H1 (cell line): ENCODE data around the gene MAN1C1. TPM values are rescaled to one million over a fixed set of nuclear protein-coding genes. Genes with fewer than 3 reads are reported as not detected.

ENCODE experiments used
- CTCF ChIA-PET: fragments of 300-600 bp; sonication (Branson Sonifier 250); formaldehyde crosslinking; loops from one replicate; lab custom pipeline; 2021; ENCODE audit not compliant: partially characterized antibody; lab: Charles Lee
- POLR2A ChIA-PET: fragments of 300-600 bp; sonication (Branson Sonifier 250); formaldehyde crosslinking; loops from one replicate; lab custom pipeline; 2021; ENCODE audit warnings: inconsistent platforms; ENCODE audit not compliant: partially characterized antibody; lab: Charles Lee
- DNase-seq, 2 experiments: peaks; one replicate each; pipeline versions ENCODE4 v3.0.0 to v3.0.0-alpha.2; 2010 to 2022; ENCODE audit warnings: low spot score in 2 of 2, low read depth in 1 of 2, mixed read lengths in 1 of 2
- FAIRE-seq: peaks from 2 replicates; lab custom pipeline; 2011; peaks lifted over from hg19 to GRCh38; lab: Jason Lieb, UNC
- H2AFZ ChIP-seq: 2 replicates; pipeline ENCODE4 v1.8.1; 2012; ENCODE audit warnings: low read length, inconsistent platforms
- H2AK5ac ChIP-seq: 2 replicates; pipeline ENCODE4 v1.6.1; 2013; ENCODE audit warnings: low read depth, low read length
- H2BK120ac ChIP-seq: replicated peaks from 2 replicates; pipeline ENCODE3; 2013; ENCODE audit warnings: low read depth, low read length, inconsistent platforms
- H2BK12ac ChIP-seq: 2 replicates; pipeline ENCODE4 v1.6.1; 2013; ENCODE audit warnings: low read depth, low read length
- H2BK15ac ChIP-seq: 2 replicates; pipeline ENCODE4 v1.6.1; 2013; ENCODE audit warnings: low read length
- H2BK20ac ChIP-seq: 2 replicates; pipeline ENCODE4 v1.6.1; 2013; ENCODE audit warnings: low read length
- H2BK5ac ChIP-seq: 2 replicates; pipeline ENCODE4 v1.6.1; 2013; ENCODE audit warnings: low read depth, low read length
- H3K14ac ChIP-seq: 2 replicates; pipeline ENCODE4 v1.6.1; 2013; ENCODE audit warnings: inconsistent platforms; ENCODE audit not compliant: insufficient read length
- H3K18ac ChIP-seq: 2 replicates; pipeline ENCODE4 v1.6.1; 2013; ENCODE audit warnings: low read length; ENCODE audit errors: extremely low read depth
- H3K23ac ChIP-seq: 2 replicates; pipeline ENCODE4 v1.6.1; 2013; ENCODE audit warnings: inconsistent platforms; ENCODE audit not compliant: insufficient read length
- H3K23me2 ChIP-seq: 2 replicates; pipeline ENCODE4 v1.6.1; 2013; ENCODE audit warnings: low read depth, low read length
- H3K27ac ChIP-seq: 2 replicates; pipeline ENCODE4 v1.6.1; 2011; ENCODE audit warnings: low read depth, low read length, inconsistent platforms
- H3K27me3 ChIP-seq, 4 experiments: replicated peaks in 1 of 4; 1 replicate in 1 of 4; 2 replicates in 3 of 4; pipeline versions ENCODE4 v1.6.1 to v1.8.1; 2011 to 2013; ENCODE audit warnings: low read length in 3 of 4, mild to moderate bottlenecking in 3 of 4, inconsistent platforms in 2 of 4, mixed read lengths in 2 of 4, moderate library complexity in 1 of 4; ENCODE audit not compliant: control insufficient read depth in 3 of 4, insufficient read depth in 3 of 4; ENCODE audit errors: extremely low read depth in 1 of 4
- H3K36me3 ChIP-seq, 4 experiments: 2 replicates each; pipeline versions ENCODE4 v1.6.1 to v1.8.1; 2011 to 2013; ENCODE audit warnings: mild to moderate bottlenecking in 4 of 4, low read length in 3 of 4, moderate library complexity in 2 of 4, control low read depth in 1 of 4, inconsistent platforms in 1 of 4; ENCODE audit not compliant: insufficient read depth in 4 of 4, control insufficient read depth in 2 of 4
- H3K4ac ChIP-seq: replicated peaks from 2 replicates; pipeline ENCODE3; 2013; ENCODE audit warnings: low read length, low read depth, mixed read lengths, inconsistent platforms; ENCODE audit not compliant: insufficient read length
- H3K4me1 ChIP-seq, 4 experiments: replicated peaks in 1 of 4; 1 replicate in 1 of 4; 2 replicates in 3 of 4; pipeline versions ENCODE4 v1.6.1 to v1.8.1; 2011 to 2013; ENCODE audit warnings: low read length in 3 of 4, inconsistent platforms in 2 of 4, mixed read lengths in 1 of 4; ENCODE audit not compliant: insufficient read depth in 4 of 4, control insufficient read depth in 3 of 4
- H3K4me2 ChIP-seq, 2 experiments: 2 replicates each; pipeline versions ENCODE4 v1.6.1 to v1.8.1; 2011 to 2013; ENCODE audit warnings: low read depth in 2 of 2, low read length in 2 of 2, control low read depth in 1 of 2, inconsistent platforms in 1 of 2, mild to moderate bottlenecking in 1 of 2; ENCODE audit not compliant: insufficient read depth in 1 of 2
- H3K4me3 ChIP-seq, 4 experiments: fragments of 200-600, 300-600 bp in 1 of 4; sonication (generic), shearing (Covaris generic), sonication (Bioruptor Twin) in 1 of 4; 2 replicates each; pipeline versions ENCODE4 v1.5.1 to v1.8.1; 2011 to 2016; ENCODE audit warnings: low read length in 4 of 4, low read depth in 3 of 4, control low read depth in 2 of 4, inconsistent platforms in 2 of 4, mild to moderate bottlenecking in 2 of 4, mixed read lengths in 1 of 4, moderate library complexity in 1 of 4; ENCODE audit not compliant: insufficient read depth in 2 of 4; ENCODE audit errors: extremely low read depth in 1 of 4
- H3K56ac ChIP-seq: replicated peaks from 2 replicates; pipeline ENCODE3; 2013; ENCODE audit warnings: low read depth, mild to moderate bottlenecking, mixed read lengths, low read length, inconsistent platforms; ENCODE audit not compliant: insufficient read length
- H3K79me1 ChIP-seq: 2 replicates; pipeline ENCODE4 v1.6.1; 2013; ENCODE audit warnings: low read depth, low read length, control low read depth
- H3K79me2 ChIP-seq, 2 experiments: 2 replicates each; pipeline versions ENCODE4 v1.6.1 to v1.8.1; 2012 to 2013; ENCODE audit warnings: low read length in 2 of 2, mild to moderate bottlenecking in 2 of 2, inconsistent platforms in 1 of 2; ENCODE audit not compliant: insufficient read depth in 2 of 2, control insufficient read depth in 1 of 2
- H3K9ac ChIP-seq, 4 experiments: replicated peaks in 1 of 4; 1 replicate in 1 of 4; 2 replicates in 3 of 4; pipeline versions ENCODE4 v1.6.1 to v1.8.1; 2011 to 2013; ENCODE audit warnings: low read depth in 3 of 4, low read length in 3 of 4, control low read depth in 2 of 4, mild to moderate bottlenecking in 2 of 4, moderate library complexity in 2 of 4, inconsistent platforms in 1 of 4; ENCODE audit errors: extremely low read depth in 1 of 4
- H3K9me3 ChIP-seq, 2 experiments: 2 replicates each; pipeline versions ENCODE4 v1.6.1 to v1.8.1; 2012 to 2013; ENCODE audit warnings: mild to moderate bottlenecking in 2 of 2, moderate library complexity in 2 of 2, control low read depth in 1 of 2, inconsistent platforms in 1 of 2, low read depth in 1 of 2, low read length in 1 of 2, mixed read lengths in 1 of 2; ENCODE audit not compliant: insufficient read depth in 2 of 2
- H4K20me1 ChIP-seq, 2 experiments: replicated peaks in 1 of 2; 2 replicates each; pipeline versions ENCODE3 to v1.8.1; 2011 to 2013; ENCODE audit warnings: inconsistent platforms in 2 of 2, low read length in 2 of 2, mild to moderate bottlenecking in 1 of 2; ENCODE audit not compliant: insufficient read depth in 2 of 2, control insufficient read depth in 1 of 2
- H4K5ac ChIP-seq: 2 replicates; pipeline ENCODE4 v1.6.1; 2013; ENCODE audit warnings: low read length, low read depth, mixed read lengths, inconsistent platforms; ENCODE audit not compliant: insufficient read length
- H4K8ac ChIP-seq: 2 replicates; pipeline ENCODE4 v1.8.0; 2013; ENCODE audit warnings: mild to moderate bottlenecking, moderate library complexity, low read length, inconsistent platforms; ENCODE audit not compliant: insufficient read depth; ENCODE audit errors: extremely low read depth
- H4K91ac ChIP-seq: replicated peaks from 2 replicates; pipeline ENCODE3; 2013; ENCODE audit warnings: low read length, mixed read lengths, inconsistent platforms; ENCODE audit not compliant: insufficient read length
- ASH2L ChIP-seq: fragments of 200-600, 300-600 bp; sonication (generic); IDR thresholded peaks from one replicate; pipeline ENCODE4 v1.7.1; 2017; ENCODE audit warnings: low read length
- BACH1 ChIP-seq: IDR thresholded peaks from 2 replicates; pipeline ENCODE4 v1.6.1; 2012; ENCODE audit warnings: low read length, improper control_type of control experiment
- GABPA ChIP-seq: IDR thresholded peaks from 2 replicates; pipeline ENCODE4 v1.6.1; 2011; ENCODE audit warnings: mild to moderate bottlenecking, low read length, moderate library complexity, borderline replicate concordance; ENCODE audit not compliant: insufficient read depth
- KDM5A ChIP-seq: fragments of 200-600 bp; IDR thresholded peaks from 2 replicates; pipeline ENCODE4 v1.7.1; 2012; ENCODE audit warnings: mild to moderate bottlenecking, low read length, inconsistent platforms, mixed read lengths
- NRF1 ChIP-seq: IDR thresholded peaks from 2 replicates; pipeline ENCODE4 v1.6.1; 2011; ENCODE audit warnings: mild to moderate bottlenecking, low read depth, low read length, improper control_type of control experiment
- WGBS, 2 experiments: shearing (Covaris generic) in 1 of 2; methylation state at CpG; one replicate each; pipeline versions ENCODE4 v1.1.6 to v1.1.7; 2013 to 2015; ENCODE audit warnings: low lambda C conversion rate in 2 of 2, mixed read lengths in 2 of 2, inconsistent platforms in 1 of 2, low coverage in 1 of 2, missing lambda C conversion rate in 1 of 2; ENCODE audit not compliant: insufficient replicate concordance in 2 of 2, insufficient coverage in 1 of 2, insufficient read length in 1 of 2; ENCODE audit errors: extremely low coverage in 1 of 2, missing lambda C conversion rate in 1 of 2; 5-methylcytosine and 5-hydroxymethylcytosine counted together
- polyA plus RNA-seq, 7 experiments: library from polyadenylated mRNA; depleted of rRNA in 3 of 7; stranded (reverse) in 5 of 7; unstranded in 2 of 7; fragments of >200 nt in 5 of 7; fragments of 200-250 nt in 2 of 7; gene quantifications; 1 replicate in 5 of 7; 2 replicates in 1 of 7; 4 replicates in 1 of 7; pipeline versions ENCODE4 v1.2.1 to v1.2.3, GENCODE V29; 2011 to 2013; ENCODE audit warnings: missing spikeins in 2 of 7, mixed read lengths in 2 of 7
- total RNA-seq: library from RNA; stranded (reverse); fragmentation: NEBNext Ultra II Directional; extraction: Animal tissue kit (Norgen Biotek cat#: 25700); gene quantifications from 2 replicates; pipeline ENCODE4 v1.2.1, GENCODE V29; 2021

The MAN1C1 gene
- total and polyA plus RNA-seq, 2 of the 8 experiments (the other 6 are each of a cell fraction or from before 2014, with no cell fraction given) = 7.8 to 15.2 TPM

DNA sequence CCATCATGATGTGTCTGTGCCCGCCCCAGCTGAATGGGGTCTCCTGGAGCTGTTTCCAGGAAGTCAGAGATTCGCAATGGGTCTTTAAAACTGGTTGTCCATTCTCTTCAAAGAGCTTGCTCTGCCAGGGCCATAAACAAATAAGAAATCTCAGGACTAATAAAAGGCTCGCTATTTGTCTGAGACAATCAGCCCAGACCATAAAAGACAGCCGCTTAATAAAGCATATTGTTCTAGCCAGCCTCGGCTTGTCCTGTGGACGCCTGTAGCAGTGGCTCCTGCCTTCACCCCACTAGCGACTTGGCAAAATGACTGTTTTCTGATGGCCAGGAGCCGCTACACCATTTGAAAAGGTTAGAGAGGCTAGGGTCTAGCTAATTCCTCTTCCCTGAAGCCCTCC is 162.8 kb downstream of the MAN1C1 start:
- no peak for FAIRE-seq
- Histone ChIP-seq H3K9ac (no peak overlapping the region), H4K5ac (no peak overlapping the region), H2BK12ac (0 out of 2 replicates have a peak overlapping the region, but pooled peaks have one; percentile 88), H2AFZ (no peak overlapping the region), H4K8ac (no peak overlapping the region), H4K91ac (peak overlapping the region; percentile 75), H2BK15ac (no peak overlapping the region), H3K56ac (no peak overlapping the region), H3K27ac (no peak overlapping the region), H2AK5ac (no peak overlapping the region), H2BK120ac (no peak overlapping the region), H4K20me1 (no peaks in the 10 kb centered on the region), H3K27me3 (no peaks in the 10 kb centered on the region; a peak in 1 of 7 replicates), H3K18ac (peak overlapping the region; percentile 75; the same call in 1 of the 2 replicates), H2BK5ac (no peak overlapping the region), H3K4me3 (no peak overlapping the region), H3K36me3 (no peaks in the 10 kb centered on the region; a peak in 1 of 8 replicates), H3K4me1 (peaks cover 6 to 28% (median 24%) of the 10 kb centered on the region in 4 experiments), H2BK20ac (0 out of 2 replicates have a peak overlapping the region, but pooled peaks have one; percentile 61), H3K9me3 (no peaks in the 10 kb centered on the region), H3K4me2 (no peak overlapping the region; a peak in 1 of 4 replicates), H3K23me2 (no peaks in the 10 kb centered on the region), H3K23ac (no peak overlapping the region), H3K14ac (no peak overlapping the region), H3K4ac (no peak overlapping the region), H3K79me2 (no peaks in the 10 kb centered on the region), H3K79me1 (no peaks in the 10 kb centered on the region)
- TF ChIP-seq KDM5A = no peak
- TF ChIP-seq GABPA = no peak
- no peak for TF ChIP-seq BACH1
- TF ChIP-seq NRF1 = no peak
- TF ChIP-seq ASH2L = no peak
- POLR2A ChIA-PET = interaction anchor here (1.4 to 1.5 kb wide), 2 partner anchors 20 to 21 kb away, joined by 5 read pairs; partner anchors contain the start of gene SELENON
- WGBS, 2 experiments = 73% methylated on average over 8 of the region's 8 CpGs; no CpG with 5 or more reads in 1 of the 2 experiments
- no peak for DNase-seq
- CTCF ChIA-PET = interaction anchor here (1.0 to 3.9 kb wide), 6 partner anchors 13 to 207 kb away, joined by 3 to 13 read pairs (median 8); no protein-coding TSS in a partner anchor
